Fibroblast of mammary gland (primary cell): ENCODE results near the gene MCAT.

ENCODE experiments used
- DNase-seq: peaks from one replicate; pipeline ENCODE4 v3.0.0-alpha.2; 2010; ENCODE audit warnings: low read depth
- H3K4me3 ChIP-seq: 2 replicates; pipeline ENCODE4 v1.5.1; 2011; ENCODE audit warnings: low read depth, mild to moderate bottlenecking, low read length, moderate library complexity; ENCODE audit not compliant: control insufficient read depth
- TF ChIP-seq, protein P1 (sequence below): conservative IDR thresholded peaks from 2 replicates; pipeline ENCODE4 v1.5.1; 2011; ENCODE audit warnings: low read depth, low read length, inconsistent platforms; ENCODE audit not compliant: control insufficient read depth, insufficient read depth

The MCAT gene

GRCh38 chr22:43133401-43133800 lies 9.8 kb downstream of the MCAT start:
- no peak overlapping the region for H3K4me3 ChIP-seq
- DNase-seq, result no peak
- TF ChIP-seq, protein P1, sequence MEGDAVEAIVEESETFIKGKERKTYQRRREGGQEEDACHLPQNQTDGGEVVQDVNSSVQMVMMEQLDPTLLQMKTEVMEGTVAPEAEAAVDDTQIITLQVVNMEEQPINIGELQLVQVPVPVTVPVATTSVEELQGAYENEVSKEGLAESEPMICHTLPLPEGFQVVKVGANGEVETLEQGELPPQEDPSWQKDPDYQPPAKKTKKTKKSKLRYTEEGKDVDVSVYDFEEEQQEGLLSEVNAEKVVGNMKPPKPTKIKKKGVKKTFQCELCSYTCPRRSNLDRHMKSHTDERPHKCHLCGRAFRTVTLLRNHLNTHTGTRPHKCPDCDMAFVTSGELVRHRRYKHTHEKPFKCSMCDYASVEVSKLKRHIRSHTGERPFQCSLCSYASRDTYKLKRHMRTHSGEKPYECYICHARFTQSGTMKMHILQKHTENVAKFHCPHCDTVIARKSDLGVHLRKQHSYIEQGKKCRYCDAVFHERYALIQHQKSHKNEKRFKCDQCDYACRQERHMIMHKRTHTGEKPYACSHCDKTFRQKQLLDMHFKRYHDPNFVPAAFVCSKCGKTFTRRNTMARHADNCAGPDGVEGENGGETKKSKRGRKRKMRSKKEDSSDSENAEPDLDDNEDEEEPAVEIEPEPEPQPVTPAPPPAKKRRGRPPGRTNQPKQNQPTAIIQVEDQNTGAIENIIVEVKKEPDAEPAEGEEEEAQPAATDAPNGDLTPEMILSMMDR, result no peak

- no peak overlapping the region for H3K4me3 ChIP-seq
- TF ChIP-seq, protein P1, result no peak
- no peak for DNase-seq
Observed at GRCh38 chr22:43131773-43132501, 11.3 kb downstream of the MCAT start.

DNA sequence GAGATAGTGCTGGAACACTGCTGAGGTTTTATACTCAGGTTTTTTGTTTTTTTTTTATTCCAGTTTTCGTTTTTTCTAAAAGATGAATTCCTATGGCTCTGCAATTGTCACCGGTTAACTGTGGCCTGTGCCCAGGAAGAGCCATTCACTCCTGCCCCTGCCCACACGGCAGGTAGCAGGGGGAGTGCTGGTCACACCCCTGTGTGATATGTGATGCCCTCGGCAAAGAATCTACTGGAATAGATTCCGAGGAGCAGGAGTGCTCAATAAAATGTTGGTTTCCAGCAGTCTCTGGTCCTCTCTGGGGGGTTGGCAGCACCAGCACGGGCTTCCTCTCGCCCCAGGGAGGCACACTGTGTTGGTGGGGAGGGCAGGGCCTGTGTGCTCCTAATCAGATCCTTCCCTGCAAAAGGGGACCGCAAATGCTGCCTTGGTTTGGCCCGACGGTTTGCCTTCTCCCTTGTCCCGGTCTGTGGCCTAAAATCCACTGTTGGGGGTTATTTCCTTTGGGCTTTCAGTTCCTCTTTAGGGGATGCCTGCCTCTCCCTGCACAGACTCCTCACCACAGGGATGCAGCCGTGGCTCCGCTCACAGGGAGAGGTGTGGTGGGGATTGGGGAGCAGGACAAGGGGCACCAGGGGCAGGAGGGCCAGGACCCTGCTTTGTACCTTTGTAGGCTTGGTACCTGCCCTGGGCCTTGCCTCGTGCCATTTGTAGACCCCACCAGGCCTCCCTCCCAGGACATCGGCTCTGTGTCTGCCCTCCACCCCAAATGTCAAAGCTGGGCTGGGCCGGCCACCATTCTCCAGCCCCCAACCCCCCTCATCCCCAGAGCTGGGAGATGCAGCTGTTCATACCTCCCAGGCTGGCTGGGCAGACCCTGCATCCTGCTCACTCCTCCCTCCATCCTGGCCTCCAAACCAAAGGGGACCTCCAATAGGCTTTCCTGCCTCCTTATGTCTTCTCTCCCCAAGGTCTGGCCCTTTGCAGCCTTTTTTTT lies 13.5 kb downstream of the MCAT start:
- DNase-seq, result no peak
- no peak overlapping the region for H3K4me3 ChIP-seq
- TF ChIP-seq, protein P1, result no peak

GRCh38 chr22:43128928-43129424 lies 14.2 kb downstream of the MCAT start:
- no peak for DNase-seq
- TF ChIP-seq, protein P1, result no peak
- no peak overlapping the region for H3K4me3 ChIP-seq

DNA sequence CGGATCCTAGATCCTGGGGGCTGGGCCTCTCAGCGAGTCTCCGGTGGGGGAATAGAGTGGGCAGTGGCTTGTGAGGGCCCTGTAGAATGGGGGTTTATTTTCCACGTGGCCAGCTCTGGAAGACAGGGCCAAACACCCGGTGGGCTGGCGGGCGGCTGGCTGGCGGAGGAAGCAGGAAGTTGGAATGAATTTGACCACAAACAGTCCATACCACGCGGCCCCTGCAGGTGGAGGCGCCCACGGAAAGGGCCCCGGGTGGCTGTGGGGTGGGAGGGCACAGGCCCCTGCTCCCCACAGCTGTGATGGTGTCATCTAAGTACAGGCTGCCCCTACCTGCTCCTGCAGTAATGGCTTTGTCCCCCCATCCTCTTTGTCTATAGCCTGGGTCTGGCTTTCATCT lies 15.1 kb downstream of the MCAT start:
- TF ChIP-seq, protein P1, result no peak
- DNase-seq, result no peak
- no peak overlapping the region for H3K4me3 ChIP-seq

DNA sequence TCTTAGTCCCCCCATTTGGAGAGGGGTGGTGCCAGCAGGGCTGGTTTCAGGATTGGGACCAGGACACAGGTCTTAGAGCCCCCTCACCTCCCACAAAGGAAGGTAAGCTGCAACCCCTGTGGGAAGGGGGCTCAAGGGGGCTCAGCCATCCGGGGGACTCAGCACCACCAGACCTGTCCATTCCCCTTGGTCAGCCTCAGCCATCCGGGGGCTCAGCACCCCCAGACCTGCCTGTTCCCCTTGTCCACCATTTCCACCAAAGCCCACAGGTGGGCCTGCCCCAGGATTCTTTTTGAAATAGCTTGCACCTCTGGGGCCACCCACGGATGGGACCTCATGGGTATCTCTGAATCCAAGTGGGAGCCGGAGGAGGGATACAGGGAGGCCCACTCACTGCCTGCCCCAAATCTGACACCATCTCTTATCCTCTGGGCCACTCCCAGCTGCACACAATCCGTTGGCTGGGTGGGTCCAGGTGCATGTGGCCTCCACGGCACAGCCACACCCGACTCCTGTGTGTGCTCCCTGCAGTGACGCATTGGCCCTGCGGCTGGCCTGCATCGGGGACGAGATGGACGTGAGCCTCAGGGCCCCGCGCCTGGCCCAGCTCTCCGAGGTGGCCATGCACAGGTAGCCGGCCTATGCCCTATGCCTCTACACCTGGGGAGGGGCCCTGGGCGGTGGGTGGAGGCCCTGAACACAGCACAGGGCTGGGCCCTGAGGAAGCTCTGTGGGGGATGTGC lies 15.9 kb downstream of the MCAT start:
- H3K4me3 ChIP-seq, result no peak overlapping the region

More for the DNA sequence above, 15.9 kb downstream of the MCAT start:
- DNase-seq, result no peak
- TF ChIP-seq, protein P1, result no peak
